Measurements from ENCODE around the gene HAGH.

GRCh38 chr16:1831186-1832075, 4.8 kb upstream of the HAGH start:
- TF ChIP-seq CTCF (IDR thresholded peaks at IDR 0.05; ENCODE audit: low read depth, low read length, poor library complexity, severe bottlenecking), result no peak
- TF ChIP-seq EZH2phosphoT487 (IDR thresholded peaks at IDR 0.05; ENCODE audit: borderline replicate concordance, low read length), result no peak

Data from DOHH2 (cell line).